Activated naive CD4-positive, alpha-beta T cell treated with anti-CD3 and anti-CD28 coated beads, Interleukin-2, amount 50 U/mL, for 72 hours (primary cell): ENCODE measurements around the gene CGB8. TPM values are rescaled to one million over a fixed set of nuclear protein-coding genes. Genes with fewer than 3 reads are reported as not detected.
A peak's percentile ranks its signal among the peaks of the same experiment; 100 is the strongest.
"Not testable (repeated sequence)": the region's sequence is repeated elsewhere in the genome, so short reads cannot be mapped to it uniquely, and the experiment has no call there.

Experiments
- ATAC-seq, 2 donors: fragments of 150-1000 bp; cut with Tn5 transposase; 2 replicates each; pipeline ENCODE4 v1.10.0; 2021; ENCODE audit warnings: mild to moderate bottlenecking in 2 of 2, moderate library complexity in 2 of 2
- DNase-seq, 2 donors: peaks; one replicate each; pipeline ENCODE4 v3.0.0; 2021 to 2022; ENCODE audit warnings: low spot score in 2 of 2
- H3K27ac Mint-ChIP-seq, 2 donors: one replicate each; pipeline ENCODE4 v1.8.0; 2022; ENCODE audit warnings: mild to moderate bottlenecking in 2 of 2, mixed read lengths in 2 of 2
- H3K36me3 Mint-ChIP-seq, 2 donors: one replicate each; pipeline ENCODE4 v1.8.0; 2022; ENCODE audit warnings: mixed read lengths in 2 of 2
- H3K9me3 Mint-ChIP-seq, 2 donors: one replicate each; pipeline ENCODE4 v1.8.0; 2022; ENCODE audit warnings: mixed read lengths in 2 of 2
- total RNA-seq, 2 donors: library from RNA; stranded (reverse); gene quantifications; one replicate each; pipeline ENCODE4 v1.2.3, GENCODE V29; 2022

The CGB8 gene
- total RNA-seq, 2 donors from 2014 or later: not detected

DNA sequence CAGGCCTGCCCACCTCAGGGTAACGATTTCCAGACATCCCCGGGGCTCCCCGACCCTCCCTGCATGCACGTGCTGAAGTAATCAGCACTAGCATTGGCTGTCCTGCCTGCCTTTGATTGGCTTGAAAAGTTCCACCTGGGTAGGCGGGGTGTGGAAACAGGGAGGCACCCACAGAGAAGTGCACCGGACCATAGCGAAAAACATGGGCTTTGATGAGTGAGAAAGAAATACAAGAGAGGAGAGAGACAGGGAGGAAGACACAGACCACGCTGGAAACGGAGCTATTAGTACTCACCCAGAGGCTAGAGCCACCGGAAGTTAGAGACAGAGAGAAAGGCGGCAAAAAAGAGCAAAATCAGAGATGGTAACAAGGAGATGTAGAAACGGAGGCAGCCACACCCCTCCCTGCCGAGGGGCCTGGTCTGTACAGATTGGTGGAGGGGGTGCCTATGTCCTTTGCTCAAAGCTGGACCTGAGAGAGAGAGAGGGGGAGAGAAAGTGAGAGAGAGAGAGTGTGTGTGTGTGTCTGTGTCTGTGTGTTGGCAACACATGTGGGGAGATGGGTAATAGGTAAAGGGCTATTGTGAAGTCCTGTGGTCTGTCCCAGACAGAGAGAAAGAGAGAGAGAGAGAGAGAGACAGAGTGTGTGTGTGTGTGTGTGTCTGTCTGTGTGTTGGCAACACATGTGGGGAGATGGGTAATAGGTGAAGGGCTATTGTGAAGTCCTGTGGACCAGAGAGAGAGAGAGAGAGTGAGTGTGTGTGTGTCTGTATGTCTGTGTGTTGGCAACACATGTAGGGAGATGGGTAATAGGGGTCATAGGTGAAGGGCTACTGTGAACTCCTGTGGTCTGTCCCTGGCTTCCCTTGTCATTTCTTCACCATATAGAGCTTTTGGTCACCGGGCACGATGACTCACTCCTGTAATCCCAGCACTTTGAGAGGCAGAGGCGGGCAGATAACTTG is 27.7 kb downstream of the CGB8 start:
- H3K36me3 Mint-ChIP-seq: no peaks in the 10 kb centered on the region
- DNase-seq (no peak), ATAC-seq (peak; percentile 4 to 55)
- no peaks in the 10 kb centered on the region for H3K9me3 Mint-ChIP-seq
- H3K27ac Mint-ChIP-seq: peak overlapping the region in 1 of 2 donors; percentile 3

DNA sequence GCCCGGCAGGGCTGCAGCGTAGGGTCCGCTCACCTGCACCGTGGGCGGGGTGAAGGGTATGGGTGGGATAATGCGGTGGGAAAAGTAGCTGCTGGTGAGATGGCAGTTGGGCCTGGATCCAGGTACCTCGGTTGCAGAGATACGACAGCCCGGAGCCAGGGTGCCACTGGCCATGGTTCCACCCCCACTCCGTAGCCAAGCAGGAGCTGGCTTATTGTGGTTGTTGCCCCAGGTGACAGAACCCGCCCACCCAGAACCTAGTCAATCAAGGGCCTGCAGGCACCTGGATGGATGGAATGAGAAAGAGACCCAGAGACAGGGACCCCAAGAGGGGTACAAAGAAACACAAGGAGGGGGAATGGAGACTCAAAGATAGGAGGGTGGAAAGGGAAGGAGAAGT is 28.6 kb downstream of the CGB8 start:
- Mint-ChIP-seq H3K9me3 (no peaks in the 10 kb centered on the region), H3K27ac (peak overlapping the region in 1 of 2 donors; percentile 3), H3K36me3 (no peaks in the 10 kb centered on the region)
- ATAC-seq (no peak), DNase-seq (no peak)

DNA sequence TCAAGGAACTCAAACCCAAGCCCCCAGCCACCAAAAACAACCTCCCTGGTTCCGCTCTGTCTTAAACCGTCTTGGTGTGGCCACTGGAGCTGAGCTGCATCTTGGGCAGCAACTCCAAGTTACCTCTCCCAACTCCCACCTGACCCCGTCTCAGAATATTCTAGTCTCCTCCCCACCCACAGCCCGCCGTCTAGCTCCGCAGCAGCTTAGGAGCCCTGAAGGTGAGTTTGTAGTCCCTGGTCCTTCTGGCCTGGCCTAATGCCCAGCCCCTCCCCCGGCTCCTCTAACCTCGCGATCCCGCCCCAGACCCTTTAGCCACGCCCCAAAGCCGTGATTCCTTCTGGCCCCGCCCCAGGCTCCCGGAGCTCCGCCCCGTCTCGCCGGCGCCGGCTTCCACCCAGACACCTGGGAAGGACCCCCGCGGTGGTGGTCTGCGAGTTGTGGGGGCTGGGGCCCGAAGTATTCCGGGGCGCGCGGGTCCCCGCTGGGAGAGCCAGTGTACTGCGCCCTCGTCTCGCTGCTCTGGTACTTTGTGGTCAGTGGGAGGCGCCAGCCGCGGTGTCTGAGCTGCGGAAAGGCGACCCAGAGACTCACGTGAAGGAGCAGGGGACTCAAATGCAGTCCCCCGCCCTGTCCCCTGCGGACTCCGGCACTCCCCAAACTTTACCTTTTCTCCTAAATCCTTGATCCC is 29.5 kb downstream of the CGB8 start:
- peak in 1 of 2 donors; percentile 69 for DNase-seq
- ATAC-seq: peak; percentile 33 to 60
- peak overlapping the region in 1 of 2 donors; percentile 85 for H3K27ac Mint-ChIP-seq
- no peaks in the 10 kb centered on the region for H3K9me3 Mint-ChIP-seq
- H3K36me3 Mint-ChIP-seq: no peaks in the 10 kb centered on the region

DNA sequence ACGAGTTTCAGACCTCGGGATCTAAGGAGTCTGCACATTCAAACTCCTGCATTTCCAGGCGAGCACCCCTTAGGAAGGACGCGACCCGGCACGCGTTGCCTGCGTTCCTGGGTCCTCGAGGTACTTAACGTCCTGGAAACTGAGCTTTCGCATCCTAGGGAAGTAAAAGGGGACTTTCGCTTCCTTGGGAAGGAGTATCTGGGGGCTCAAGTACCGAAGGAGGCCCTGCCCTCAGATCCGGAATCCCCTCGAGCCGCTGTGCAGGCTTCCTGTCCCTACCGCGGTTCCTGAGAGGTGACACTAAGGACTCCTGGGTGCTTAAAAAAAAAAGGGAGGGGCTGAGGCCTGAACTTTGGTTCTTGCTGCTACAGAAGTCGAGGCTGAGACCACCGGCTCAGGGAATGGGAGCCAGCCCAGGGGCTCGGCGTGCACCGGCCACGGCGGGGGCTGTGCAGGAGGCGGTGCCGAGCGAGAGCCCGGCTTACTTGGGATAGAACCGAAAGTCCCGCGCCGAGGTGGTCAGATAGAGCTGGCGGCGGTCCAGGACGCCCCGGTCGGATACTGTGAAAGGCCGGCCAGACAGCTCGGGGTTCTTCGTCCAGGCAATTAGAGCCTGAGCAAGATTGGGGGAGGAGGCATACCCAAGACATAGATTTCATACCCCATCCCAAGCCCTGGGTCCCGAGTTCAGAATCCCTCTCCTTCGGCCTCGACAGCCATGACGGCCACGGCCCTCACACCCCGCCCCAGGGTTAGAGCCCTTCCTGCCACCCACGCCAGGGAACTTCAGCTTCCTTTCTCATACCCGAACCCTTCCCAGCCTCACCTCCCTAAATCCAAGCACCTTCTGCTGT is 30.3 kb downstream of the CGB8 start:
- DNase-seq, H3K9me3 Mint-ChIP-seq, H3K36me3 Mint-ChIP-seq: not testable (repeated sequence)
- H3K27ac Mint-ChIP-seq: peak overlapping the region in 1 of 2 donors; percentile 85
- peak in 1 of 2 donors; percentile 22 for ATAC-seq

DNA sequence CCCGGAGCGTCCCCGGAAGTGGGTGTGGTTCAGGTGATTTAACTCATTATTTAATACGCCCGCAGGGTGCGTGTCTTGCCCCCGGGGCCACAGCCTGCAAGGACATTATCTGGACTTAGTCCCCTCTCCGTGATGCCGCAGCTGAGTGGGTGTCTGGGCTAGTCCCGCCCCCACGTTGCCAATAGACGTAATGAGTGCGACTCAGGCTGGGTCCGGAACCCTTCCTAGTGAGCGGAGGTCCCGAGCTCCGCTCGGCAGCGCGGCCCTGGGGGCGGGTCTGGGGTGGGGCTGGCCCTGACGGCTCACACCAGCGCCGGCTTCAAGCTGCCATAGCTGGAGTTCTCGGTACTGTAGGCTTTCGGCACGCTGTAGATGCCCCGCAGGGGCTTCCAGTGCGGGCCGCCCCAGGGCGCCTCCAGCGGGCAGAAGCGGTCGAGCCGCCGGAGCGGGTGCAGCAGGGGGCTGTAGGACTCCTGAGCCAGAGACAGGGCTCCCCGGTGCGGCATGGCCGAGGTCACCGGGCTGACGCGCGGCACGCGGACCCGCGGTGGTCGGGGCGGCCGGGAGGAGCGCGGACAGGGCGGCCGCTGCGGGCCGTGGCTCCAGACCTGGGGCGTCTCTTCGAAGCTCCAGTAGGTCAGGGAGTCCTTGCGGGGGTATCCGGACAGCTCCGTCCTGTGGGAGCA is 31.1 kb downstream of the CGB8 start:
- peak; percentile 64 to 71 for DNase-seq
- no peaks in the 10 kb centered on the region for H3K9me3 Mint-ChIP-seq
- ATAC-seq: peak; percentile 41 to 75
- H3K27ac Mint-ChIP-seq: no peak overlapping the region
- no peaks in the 10 kb centered on the region for H3K36me3 Mint-ChIP-seq

DNA sequence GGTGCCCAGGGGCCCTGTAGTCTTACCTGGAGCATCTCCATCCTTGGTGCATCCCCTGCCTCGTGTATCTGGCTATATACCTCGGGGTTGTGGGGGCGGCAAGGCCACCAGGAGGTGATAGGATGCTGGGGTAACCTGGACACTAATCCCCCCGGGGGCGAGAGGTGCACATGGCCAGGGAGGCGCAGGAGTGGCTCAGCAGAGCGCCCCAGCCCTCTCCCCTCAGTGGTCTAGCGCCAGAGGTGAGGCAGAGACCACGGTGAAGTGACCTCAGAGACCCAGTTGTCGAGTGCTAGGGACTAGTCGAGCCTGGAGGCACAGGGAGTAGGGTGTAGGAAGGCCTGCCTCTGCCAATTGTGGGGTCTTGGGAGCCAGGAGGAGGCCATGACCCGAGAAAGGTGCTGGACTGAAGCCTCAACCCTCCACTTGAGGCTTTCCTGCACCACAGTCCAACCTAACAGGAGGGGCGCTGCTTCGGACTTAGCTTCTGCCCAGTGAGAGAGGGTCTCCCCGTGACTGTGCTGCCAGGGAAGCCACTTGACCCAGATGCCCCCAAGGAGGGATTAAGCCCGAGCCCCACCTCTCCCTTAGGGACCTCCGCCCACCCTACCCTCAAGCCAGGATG is 31.8 kb downstream of the CGB8 start, which contains the start of gene LHB:
TSS of gene LHB (minus strand) at position 51 of the 625 bp plus-strand sequence. CDS start at position 41, 10 bp downstream.
- Mint-ChIP-seq H3K9me3 (no peaks in the 10 kb centered on the region), H3K36me3 (no peaks in the 10 kb centered on the region), H3K27ac (no peak within 1 kb of the TSS)
- DNase-seq: no peak
- no peak for ATAC-seq

DNA sequence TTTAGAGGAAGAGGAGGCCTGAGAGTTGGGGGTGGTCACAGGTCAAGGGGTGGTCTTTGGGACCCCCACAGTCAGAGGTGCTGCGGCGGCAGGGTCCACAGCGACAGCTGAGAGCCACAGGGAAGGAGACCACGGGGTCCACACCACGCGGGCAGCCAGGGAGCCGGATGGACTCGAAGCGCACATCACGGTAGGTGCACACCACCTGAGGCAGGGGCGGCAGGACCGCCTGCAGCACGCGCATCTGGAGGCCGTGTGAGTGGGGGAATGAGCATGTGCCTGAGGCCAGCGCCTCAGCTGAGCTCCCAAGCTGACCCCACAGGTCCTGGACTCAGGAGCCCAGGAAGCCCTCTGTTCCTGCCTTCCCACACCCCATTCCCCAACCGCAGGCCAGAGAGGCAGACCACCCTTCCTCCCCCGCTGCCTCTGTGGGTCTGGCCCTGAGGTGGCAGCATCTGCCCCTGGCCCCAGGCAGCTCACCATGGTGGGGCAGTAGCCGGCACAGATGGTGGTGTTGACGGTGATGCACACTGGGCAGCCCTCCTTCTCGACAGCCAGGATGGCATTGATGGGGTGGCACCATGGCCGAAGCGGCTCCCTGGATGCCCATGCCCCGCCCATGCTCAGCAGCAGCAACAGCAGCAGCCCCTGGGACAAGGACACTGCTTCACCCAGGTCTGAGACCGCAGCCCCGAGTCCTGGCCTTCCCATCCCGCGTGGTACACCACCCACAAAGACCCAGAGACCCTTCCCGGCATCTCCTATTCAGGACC is 32.7 kb downstream of the CGB8 start:
- Mint-ChIP-seq H3K27ac (no peak overlapping the region), H3K36me3 (no peaks in the 10 kb centered on the region), H3K9me3 (no peaks in the 10 kb centered on the region)
- DNase-seq (no peak), ATAC-seq (no peak)

DNA sequence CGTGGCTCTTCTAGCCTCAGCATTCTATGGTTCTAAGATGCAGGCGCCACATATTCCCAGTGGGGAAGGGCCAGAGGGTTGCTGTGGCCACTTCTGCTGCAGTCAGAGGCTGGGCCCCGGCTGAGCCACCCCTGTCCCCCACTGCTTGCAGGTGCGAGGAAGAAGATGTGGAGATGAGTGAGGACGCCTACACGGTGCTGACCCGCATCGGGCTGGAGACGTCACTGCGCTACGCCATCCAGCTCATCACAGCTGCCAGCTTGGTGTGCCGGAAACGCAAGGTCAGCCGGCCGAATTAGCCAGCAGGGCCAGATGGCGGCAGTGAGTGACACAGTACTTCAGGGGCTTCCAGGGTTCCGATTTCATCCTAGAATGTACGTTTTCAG is 34.0 kb downstream of the CGB8 start:
- Mint-ChIP-seq H3K27ac (no peak overlapping the region), H3K36me3 (no peaks in the 10 kb centered on the region), H3K9me3 (no peaks in the 10 kb centered on the region)
- ATAC-seq (no peak), DNase-seq (no peak)

DNA sequence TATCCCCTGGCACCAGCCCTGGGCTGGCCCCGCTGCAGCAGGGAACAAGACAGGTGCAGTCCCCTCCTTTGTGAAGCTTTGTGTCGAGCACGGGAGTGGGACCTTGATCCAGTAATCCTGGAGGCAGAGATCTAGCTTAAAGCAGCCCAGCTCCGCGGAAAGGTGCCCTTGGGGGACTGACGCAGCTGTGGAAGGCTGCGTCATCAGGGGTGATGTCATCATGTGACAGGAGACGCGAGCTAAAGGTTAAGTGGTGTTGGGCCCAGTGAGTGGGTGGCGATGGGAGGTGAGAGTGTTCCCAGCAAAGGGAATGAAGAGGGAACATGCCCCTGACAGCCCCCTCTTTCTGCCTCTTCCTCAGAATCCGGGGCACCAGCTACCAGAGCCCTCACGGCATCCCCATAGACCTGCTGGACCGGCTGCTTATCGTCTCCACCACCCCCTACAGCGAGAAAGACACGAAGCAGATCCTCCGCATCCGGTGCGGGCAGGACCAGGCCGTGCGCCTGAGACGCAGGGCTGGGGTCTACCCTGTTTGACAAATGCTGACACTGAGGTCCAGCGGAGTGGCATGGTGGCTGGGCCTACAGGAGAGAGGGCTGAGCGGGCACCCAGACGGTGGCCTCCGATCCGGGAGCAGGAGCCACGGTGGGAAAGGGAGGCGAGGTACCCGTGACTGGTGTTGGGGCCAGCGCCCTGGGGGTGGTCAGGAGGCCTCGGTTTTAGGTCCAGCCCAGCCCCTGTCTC is 34.6 kb downstream of the CGB8 start:
- no peaks in the 10 kb centered on the region for H3K9me3 Mint-ChIP-seq
- H3K27ac Mint-ChIP-seq: peak overlapping the region in 1 of 2 donors; percentile 32
- DNase-seq (no peak), ATAC-seq (no peak)
- H3K36me3 Mint-ChIP-seq: no peaks in the 10 kb centered on the region

DNA sequence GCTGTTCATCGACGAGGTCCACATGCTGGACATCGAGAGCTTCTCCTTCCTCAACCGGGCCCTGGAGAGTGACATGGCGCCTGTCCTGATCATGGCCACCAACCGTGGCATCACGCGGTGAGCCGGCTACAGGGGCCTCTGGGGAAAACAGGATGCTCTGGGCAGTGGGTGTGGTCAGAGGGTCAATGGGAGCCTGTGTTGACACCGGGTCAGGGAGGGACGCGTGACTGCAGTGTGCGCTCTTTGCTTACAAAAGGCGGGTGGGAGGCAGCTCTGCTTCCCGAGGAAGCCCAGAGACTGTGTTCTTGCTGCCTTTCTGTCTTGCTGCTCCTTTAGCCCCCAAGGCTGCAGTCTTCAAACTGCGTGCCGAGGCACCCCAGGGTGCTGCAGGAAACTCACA is 37.7 kb downstream of the CGB8 start:
- Mint-ChIP-seq H3K9me3 (no peaks in the 10 kb centered on the region), H3K36me3 (no peaks in the 10 kb centered on the region), H3K27ac (no peak overlapping the region)
- DNase-seq (no peak), ATAC-seq (no peak)

DNA sequence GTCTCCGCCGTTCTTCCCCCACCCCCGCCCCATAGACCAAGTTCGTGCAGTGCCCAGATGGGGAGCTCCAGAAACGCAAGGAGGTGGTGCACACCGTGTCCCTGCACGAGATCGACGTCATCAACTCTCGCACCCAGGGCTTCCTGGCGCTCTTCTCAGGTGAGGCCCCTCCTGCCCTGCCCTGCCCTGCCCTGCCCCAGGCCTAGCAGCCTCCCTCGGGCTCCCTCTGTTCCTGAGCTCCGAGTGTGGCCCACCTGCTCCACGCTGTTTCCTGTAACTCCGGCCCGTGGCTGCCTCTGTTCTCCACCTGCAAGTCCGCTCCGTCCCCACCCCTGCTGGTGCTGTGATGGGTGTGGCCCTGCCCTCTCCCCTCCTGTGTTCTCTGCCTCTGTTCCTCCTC is 38.5 kb downstream of the CGB8 start:
- no peaks in the 10 kb centered on the region for H3K36me3 Mint-ChIP-seq
- H3K9me3 Mint-ChIP-seq: no peaks in the 10 kb centered on the region
- H3K27ac Mint-ChIP-seq: peak overlapping the region in 1 of 2 donors; percentile 25
- no peak for DNase-seq
- no peak for ATAC-seq

DNA sequence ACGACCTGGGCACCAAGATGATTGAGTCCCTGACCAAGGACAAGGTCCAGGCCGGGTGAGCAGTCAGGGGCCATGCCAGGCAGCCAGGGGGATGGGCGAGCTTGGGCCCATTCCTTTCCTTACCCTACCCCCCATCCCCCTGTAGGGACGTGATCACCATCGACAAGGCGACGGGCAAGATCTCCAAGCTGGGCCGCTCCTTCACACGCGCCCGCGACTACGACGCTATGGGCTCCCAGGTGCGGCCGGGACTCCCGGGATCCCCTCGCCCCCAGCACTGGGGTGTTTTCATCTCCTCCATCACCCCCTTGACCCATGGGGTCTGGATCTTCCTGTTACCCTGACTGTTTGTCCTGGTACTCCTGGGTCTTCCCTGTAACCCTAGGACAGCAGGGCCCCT is 39.1 kb downstream of the CGB8 start:
- H3K9me3 Mint-ChIP-seq: no peaks in the 10 kb centered on the region

DNA sequence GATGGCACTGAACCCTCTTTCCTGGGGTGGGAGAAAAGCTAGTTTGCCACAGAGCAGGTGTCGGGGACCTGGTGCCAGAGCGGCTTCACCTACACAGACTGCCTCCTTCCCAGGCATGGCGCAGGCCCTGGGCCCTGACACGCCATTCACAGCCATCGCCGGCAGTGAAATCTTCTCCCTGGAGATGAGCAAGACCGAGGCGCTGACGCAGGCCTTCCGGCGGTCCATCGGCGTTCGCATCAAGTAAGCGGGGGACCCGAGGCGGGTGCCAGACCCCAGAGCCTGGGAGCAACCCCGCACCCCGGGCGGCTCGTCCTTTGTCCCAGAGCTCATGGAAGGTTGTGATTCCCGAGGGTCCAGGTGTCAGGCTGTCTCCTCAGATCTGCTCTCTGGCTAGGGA is 42.0 kb downstream of the CGB8 start:
- H3K27ac Mint-ChIP-seq: no peak overlapping the region
- DNase-seq: no peak
- no peaks in the 10 kb centered on the region for H3K36me3 Mint-ChIP-seq
- H3K9me3 Mint-ChIP-seq: no peaks in the 10 kb centered on the region
- ATAC-seq: no peak

More for the DNA sequence above, 39.1 kb downstream of the CGB8 start:
- Mint-ChIP-seq H3K36me3 (no peaks in the 10 kb centered on the region), H3K27ac (no peak overlapping the region)
- ATAC-seq (no peak), DNase-seq (no peak)

DNA sequence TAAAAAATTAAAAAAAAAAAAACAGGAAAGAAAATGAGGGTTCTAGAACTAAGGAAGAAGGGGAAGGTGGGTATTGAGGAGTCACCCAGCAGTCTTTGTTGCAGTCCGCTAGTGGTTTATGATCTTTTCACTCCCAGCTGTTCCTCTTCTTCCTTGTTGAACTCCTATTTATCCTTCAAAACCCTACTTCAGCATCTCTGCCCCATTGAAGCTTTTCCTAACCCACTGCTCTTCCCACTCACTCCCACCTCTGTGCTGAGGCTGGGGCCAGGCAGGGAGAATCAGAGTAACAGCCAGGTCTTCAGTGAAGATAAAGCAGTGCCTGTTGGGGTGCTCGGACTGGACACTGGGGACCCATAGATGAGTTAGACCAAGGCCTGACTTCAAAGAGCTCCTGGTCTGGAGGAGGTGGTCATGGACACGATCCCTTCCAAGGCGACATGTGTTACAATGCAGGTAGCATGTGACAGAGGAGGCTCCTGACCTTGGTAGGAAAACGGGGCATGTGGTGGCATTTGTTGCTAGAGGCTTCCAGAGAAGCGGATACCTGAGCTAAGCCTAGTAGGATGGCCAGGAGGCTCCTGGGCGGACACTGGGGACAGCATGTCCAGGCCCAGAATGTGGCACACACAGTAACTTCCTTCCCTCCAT is 43.8 kb downstream of the CGB8 start:
- H3K9me3 Mint-ChIP-seq: no peaks in the 10 kb centered on the region
- H3K36me3 Mint-ChIP-seq: no peaks in the 10 kb centered on the region
- no peak overlapping the region for H3K27ac Mint-ChIP-seq
- no peak for DNase-seq
- ATAC-seq: no peak
